NOMO-1 (cell line): ENCODE measurements around the gene TNFRSF1A.

ENCODE experiments used
- DNase-seq, 2 experiments: peaks; one replicate each; lab custom pipeline; 2025; ENCODE audit not compliant: unreplicated experiment in 2 of 2; lab: John Stamatoyannopoulos, UW

TNFRSF1A gene

GRCh38 chr12:6324936-6325750 is 16.7 kb downstream of the TNFRSF1A start:
- no peak for DNase-seq

GRCh38 chr12:6323995-6324711 is 17.7 kb downstream of the TNFRSF1A start:
- DNase-seq: no peak

- DNase-seq: peak; percentile 71 to 80
Measured at GRCh38 chr12:6323340-6323994, 18.4 kb downstream of the TNFRSF1A start.

GRCh38 chr12:6322969-6323339 is 18.9 kb downstream of the TNFRSF1A start:
- no peak for DNase-seq

- no peak for DNase-seq
Measured at GRCh38 chr12:6322352-6322751, 19.5 kb downstream of the TNFRSF1A start.

GRCh38 chr12:6321905-6322304 is 20.0 kb downstream of the TNFRSF1A start:
- no peak for DNase-seq

GRCh38 chr12:6319446-6319845 is 22.4 kb downstream of the TNFRSF1A start:
- DNase-seq: no peak

GRCh38 chr12:6318440-6318879 is 23.4 kb downstream of the TNFRSF1A start:
- DNase-seq: no peak

- DNase-seq: no peak
Measured at GRCh38 chr12:6317693-6318439, 24.0 kb downstream of the TNFRSF1A start.

- no peak for DNase-seq
Measured at GRCh38 chr12:6316921-6317692, 24.8 kb downstream of the TNFRSF1A start.

GRCh38 chr12:6315704-6316597 is 25.9 kb downstream of the TNFRSF1A start:
- DNase-seq: no peak

- no peak for DNase-seq
Measured at GRCh38 chr12:6315184-6315583, 26.7 kb downstream of the TNFRSF1A start.

- DNase-seq: no peak
Measured at GRCh38 chr12:6314776-6315175, 27.1 kb downstream of the TNFRSF1A start.

GRCh38 chr12:6313326-6313940 is 28.4 kb downstream of the TNFRSF1A start:
- no peak for DNase-seq

GRCh38 chr12:6312529-6313325 is 29.1 kb downstream of the TNFRSF1A start:
- no peak for DNase-seq

- no peak for DNase-seq
Measured at GRCh38 chr12:6311822-6312528, 29.9 kb downstream of the TNFRSF1A start.
